SK-N-SH (cell line): ENCODE measurements around the gene ATXN10. TPM values are rescaled to one million over a fixed set of nuclear protein-coding genes. Genes with fewer than 3 reads are reported as not detected.

Experiments
- CTCF ChIA-PET: fragments of 300-600, 350-600 bp; formaldehyde crosslinking; extraction: SDS; loops from one replicate; lab custom pipeline; 2021; lab: Yijun Ruan, JAX
- POLR2A ChIA-PET: fragments of 350-600 bp; sonication (Branson Sonifier 250); formaldehyde crosslinking; extraction: SDS; loops from one replicate; lab custom pipeline; 2020; ENCODE audit warnings: antibody characterized with exemption, inconsistent platforms; lab: Yijun Ruan, JAX
- DNase-seq: peaks from one replicate; pipeline ENCODE4 v3.0.0; 2012
- H2AFZ ChIP-seq: fragments of 200-600 bp; sonication (generic); 2 replicates; pipeline ENCODE4 v1.8.1; 2016; ENCODE audit warnings: antibody characterized with exemption, mild to moderate bottlenecking, low read depth
- H3F3A ChIP-seq: fragments of 200-600 bp; sonication (generic); replicated peaks from 2 replicates; pipeline ENCODE3; 2016; ENCODE audit warnings: antibody characterized with exemption, mild to moderate bottlenecking; ENCODE audit not compliant: insufficient read depth
- H3K27ac ChIP-seq, 2 experiments: fragments of 200-500 bp in 1 of 2; fragments of 200-600 bp in 1 of 2; sonication (Bioruptor generic) in 1 of 2; sonication (generic), shearing (Covaris generic) in 1 of 2; 2 replicates each; pipeline versions ENCODE4 v1.5.1 to v1.6.1; 2014 to 2016; ENCODE audit warnings: low read depth in 2 of 2, inconsistent platforms in 1 of 2, low read length in 1 of 2, mild to moderate bottlenecking in 1 of 2, mixed read lengths in 1 of 2
- H3K27me3 ChIP-seq: fragments of 200-600 bp; sonication (generic), shearing (Covaris generic); 2 replicates; pipeline ENCODE4 v1.6.1; 2016; ENCODE audit warnings: mixed run types; ENCODE audit not compliant: insufficient read depth
- H3K36me3 ChIP-seq, 2 experiments: fragments of 200-500 bp in 1 of 2; fragments of 200-600 bp in 1 of 2; sonication (Bioruptor generic) in 1 of 2; sonication (generic) in 1 of 2; replicated peaks in 1 of 2; 2 replicates each; pipeline versions ENCODE3 to v1.5.1; 2014 to 2016; ENCODE audit warnings: low read length in 1 of 2, mild to moderate bottlenecking in 1 of 2; ENCODE audit not compliant: insufficient read depth in 2 of 2, control insufficient read depth in 1 of 2
- H3K4me1 ChIP-seq, 2 experiments: fragments of 200-500 bp in 1 of 2; fragments of 200-600 bp in 1 of 2; sonication (Bioruptor generic) in 1 of 2; sonication (generic), shearing (Covaris generic) in 1 of 2; 2 replicates each; pipeline versions ENCODE4 v1.5.1 to v1.6.1; 2014 to 2016; ENCODE audit warnings: low read depth in 1 of 2, low read length in 1 of 2, mixed run types in 1 of 2; ENCODE audit not compliant: insufficient read depth in 2 of 2, control insufficient read depth in 1 of 2
- H3K4me2 ChIP-seq: fragments of 200-600 bp; sonication (generic), shearing (Covaris generic); 2 replicates; pipeline ENCODE4 v1.6.1; 2017; ENCODE audit warnings: mixed run types
- H3K4me3 ChIP-seq, 2 experiments: fragments of 200-500 bp in 1 of 2; fragments of 200-600 bp in 1 of 2; sonication (Bioruptor generic) in 1 of 2; sonication (generic), shearing (Covaris generic) in 1 of 2; 2 replicates each; pipeline versions ENCODE4 v1.5.1 to v1.8.1; 2014 to 2016; ENCODE audit warnings: low read depth in 2 of 2, inconsistent platforms in 1 of 2, low read length in 1 of 2, mild to moderate bottlenecking in 1 of 2, mixed read lengths in 1 of 2, moderate library complexity in 1 of 2
- H3K79me2 ChIP-seq: fragments of 200-600 bp; sonication (generic); 2 replicates; pipeline ENCODE4 v1.8.1; 2017; ENCODE audit warnings: mild to moderate bottlenecking; ENCODE audit not compliant: insufficient read depth
- H3K9ac ChIP-seq: fragments of 200-600 bp; sonication (generic); 2 replicates; pipeline ENCODE4 v1.6.1; 2017; ENCODE audit warnings: mixed run types
- H3K9me2 ChIP-seq: fragments of 200-600 bp; sonication (generic); 2 replicates; pipeline ENCODE4 v1.6.1; 2017; ENCODE audit warnings: mixed run types
- H3K9me3 ChIP-seq: fragments of 200-600 bp; sonication (generic); 2 replicates; pipeline ENCODE4 v1.6.1; 2017; ENCODE audit warnings: mixed run types, mild to moderate bottlenecking, moderate library complexity
- H4K20me1 ChIP-seq: fragments of 200-600 bp; sonication (generic); 2 replicates; pipeline ENCODE4 v1.6.1; 2017; ENCODE audit warnings: mild to moderate bottlenecking, mixed run types; ENCODE audit not compliant: insufficient read depth
- CHD2 ChIP-seq: fragments of 150-350 bp; IDR thresholded peaks from 2 replicates; pipeline ENCODE4 v1.6.1; 2018; ENCODE audit warnings: low read length; ENCODE audit not compliant: partially characterized antibody
- EZH2phosphoT487 ChIP-seq: fragments of 200-600 bp; sonication (generic); IDR thresholded peaks from 2 replicates; pipeline ENCODE4 v1.6.1; 2017; ENCODE audit warnings: low read depth, mixed run types, mild to moderate bottlenecking, antibody characterized with exemption, moderate library complexity, borderline replicate concordance
- FOXJ3 ChIP-seq: sonication (generic); formaldehyde crosslinking; IDR thresholded peaks from 2 replicates; pipeline ENCODE4 v1.5.1; 2020; ENCODE audit warnings: mild to moderate bottlenecking, missing genetic modification reagents
- FOXM1 ChIP-seq: IDR thresholded peaks from 2 replicates; pipeline ENCODE4 v1.4.0; 2012; ENCODE audit warnings: low read depth, mild to moderate bottlenecking
- JUND ChIP-seq: IDR thresholded peaks from 2 replicates; pipeline ENCODE4 v1.4.0; 2012
- NRF1 ChIP-seq: IDR thresholded peaks from 2 replicates; pipeline ENCODE4 v1.6.1; 2012; ENCODE audit warnings: low read depth, mild to moderate bottlenecking, low read length
- POLR2AphosphoS5 ChIP-seq: IDR thresholded peaks from 2 replicates; pipeline ENCODE4 v1.6.1; 2012; ENCODE audit warnings: low read depth, low read length
- RAD21 ChIP-seq: IDR thresholded peaks from 2 replicates; pipeline ENCODE4 v1.6.1; 2012; ENCODE audit warnings: mild to moderate bottlenecking, low read length
- RCOR1 ChIP-seq: fragments of 150-350 bp; IDR thresholded peaks from 2 replicates; pipeline ENCODE4 v1.6.1; 2017; ENCODE audit warnings: antibody characterized with exemption, low read length
- TAF1 ChIP-seq: IDR thresholded peaks from 2 replicates; pipeline ENCODE4 v1.6.1; 2012; ENCODE audit warnings: low read depth, mild to moderate bottlenecking, low read length, moderate library complexity, borderline replicate concordance
- TCF12 ChIP-seq: IDR thresholded peaks from 2 replicates; pipeline ENCODE4 v1.4.0; 2012
- USF2 ChIP-seq: fragments of 150-350 bp; IDR thresholded peaks from 2 replicates; pipeline ENCODE4 v1.6.1; 2017; ENCODE audit warnings: antibody characterized with exemption, low read length, low read depth, borderline replicate concordance
- WGBS: methylation state at CpG from one replicate; pipeline ENCODE4 v1.1.6; 2017; ENCODE audit warnings: low lambda C conversion rate; 5-methylcytosine and 5-hydroxymethylcytosine counted together
- polyA plus RNA-seq, 3 experiments: library from polyadenylated mRNA; depleted of rRNA; stranded (reverse); fragments of >200 nt; gene quantifications; 2 replicates each; pipeline ENCODE4 v1.2.3, GENCODE V29; 2012
- TF ChIP-seq, protein P1 (sequence below): IDR thresholded peaks from 2 replicates; pipeline ENCODE4 v1.4.0; 2012; ENCODE audit warnings: low read depth, borderline replicate concordance
- TF ChIP-seq, protein P2 (sequence below): IDR thresholded peaks from 2 replicates; pipeline ENCODE4 v1.4.0; 2012; ENCODE audit warnings: low read depth

ATXN10 gene
- polyA plus RNA-seq, 1 of the 3 experiments (the other 2 are of a cell fraction) = 202 TPM

GRCh38 chr22:45693835-45694234, 22.2 kb downstream of the ATXN10 start:
- peaks cover 95% of the 10 kb centered on the region for H3K79me2 ChIP-seq
- WGBS = 100% methylated on average over 4 of the region's 4 CpGs

DNA sequence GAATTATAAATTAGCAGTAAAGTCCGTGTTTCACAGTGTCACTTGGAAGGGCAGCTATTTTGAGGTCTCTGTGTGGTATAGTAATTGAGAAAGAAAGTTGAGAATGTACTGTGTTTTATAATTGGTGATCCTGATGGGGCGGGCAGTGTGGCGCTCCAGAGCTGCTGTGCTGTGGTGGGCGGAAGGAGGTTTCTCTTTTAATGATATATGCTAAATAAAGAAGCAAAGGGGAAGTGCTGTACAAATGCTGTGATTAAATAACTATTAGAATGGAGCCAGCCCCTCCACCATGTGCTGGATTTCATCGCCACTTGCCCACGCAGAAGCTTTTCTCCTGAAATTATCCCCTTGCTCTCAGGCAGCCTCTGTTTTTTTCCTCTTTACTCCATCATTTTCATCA, 24.6 kb downstream of the ATXN10 start:
- H3K36me3 ChIP-seq = peaks cover 37 to 61% of the 10 kb centered on the region in 2 experiments
- no peaks in the 10 kb centered on the region for H3K27me3 ChIP-seq
- H3K9me3 ChIP-seq = no peaks in the 10 kb centered on the region
- peaks cover 16% of the 10 kb centered on the region for H3F3A ChIP-seq
- H3K4me2 ChIP-seq = no peak overlapping the region
- H3K4me1 ChIP-seq = peaks cover 0 to 13% of the 10 kb centered on the region in 2 experiments; a peak in 1 of 4 replicates
- no peaks in the 10 kb centered on the region for H3K9me2 ChIP-seq
- POLR2A ChIA-PET = no interaction called here
- H3K79me2 ChIP-seq = peaks cover 96% of the 10 kb centered on the region
- H3K4me3 ChIP-seq = no peak overlapping the region
- H3K9ac ChIP-seq = no peak overlapping the region
- WGBS = 97% methylated on average over 6 of the region's 6 CpGs
- H3K27ac ChIP-seq = no peak overlapping the region
- no peak overlapping the region for H2AFZ ChIP-seq
- DNase-seq = no peak
- H4K20me1 ChIP-seq = peaks cover 20% of the 10 kb centered on the region; the same call in 1 of the 2 replicates
- TF ChIP-seq TCF12 (no peak), RCOR1 (no peak), NRF1 (no peak), POLR2AphosphoS5 (no peak), EZH2phosphoT487 (no peak), CHD2 (no peak), USF2 (no peak), FOXJ3 (CRISPR knock-in tag) (no peak), FOXM1 (no peak), RAD21 (no peak), JUND (no peak)
- TF ChIP-seq, protein P1, sequence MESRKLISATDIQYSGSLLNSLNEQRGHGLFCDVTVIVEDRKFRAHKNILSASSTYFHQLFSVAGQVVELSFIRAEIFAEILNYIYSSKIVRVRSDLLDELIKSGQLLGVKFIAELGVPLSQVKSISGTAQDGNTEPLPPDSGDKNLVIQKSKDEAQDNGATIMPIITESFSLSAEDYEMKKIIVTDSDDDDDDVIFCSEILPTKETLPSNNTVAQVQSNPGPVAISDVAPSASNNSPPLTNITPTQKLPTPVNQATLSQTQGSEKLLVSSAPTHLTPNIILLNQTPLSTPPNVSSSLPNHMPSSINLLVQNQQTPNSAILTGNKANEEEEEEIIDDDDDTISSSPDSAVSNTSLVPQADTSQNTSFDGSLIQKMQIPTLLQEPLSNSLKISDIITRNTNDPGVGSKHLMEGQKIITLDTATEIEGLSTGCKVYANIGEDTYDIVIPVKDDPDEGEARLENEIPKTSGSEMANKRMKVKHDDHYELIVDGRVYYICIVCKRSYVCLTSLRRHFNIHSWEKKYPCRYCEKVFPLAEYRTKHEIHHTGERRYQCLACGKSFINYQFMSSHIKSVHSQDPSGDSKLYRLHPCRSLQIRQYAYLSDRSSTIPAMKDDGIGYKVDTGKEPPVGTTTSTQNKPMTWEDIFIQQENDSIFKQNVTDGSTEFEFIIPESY = no peak
- TF ChIP-seq, all 33 proteins: peak for 0
- CTCF ChIA-PET = interaction anchor here (0.9 kb wide), 1 partner anchor 45 kb away, joined by 3 read pairs; no protein-coding TSS in a partner anchor

More at GRCh38 chr22:45693835-45694234, 22.2 kb downstream of the ATXN10 start:
- Histone ChIP-seq H3K4me2 (no peak overlapping the region), H3K36me3 (peaks cover 33 to 45% of the 10 kb centered on the region in 2 experiments), H3K9me3 (no peaks in the 10 kb centered on the region), H4K20me1 (peaks cover 28% of the 10 kb centered on the region; the same call in 1 of the 2 replicates), H3K9ac (no peak overlapping the region), H2AFZ (no peak overlapping the region), H3K4me3 (no peak overlapping the region), H3K9me2 (no peaks in the 10 kb centered on the region), H3K27me3 (no peaks in the 10 kb centered on the region), H3F3A (peaks cover 28% of the 10 kb centered on the region), H3K27ac (no peak overlapping the region), H3K4me1 (peaks cover 8 to 23% of the 10 kb centered on the region in 2 experiments)
- TF ChIP-seq CHD2 (no peak), TAF1 (no peak)
- TF ChIP-seq, protein P2, sequence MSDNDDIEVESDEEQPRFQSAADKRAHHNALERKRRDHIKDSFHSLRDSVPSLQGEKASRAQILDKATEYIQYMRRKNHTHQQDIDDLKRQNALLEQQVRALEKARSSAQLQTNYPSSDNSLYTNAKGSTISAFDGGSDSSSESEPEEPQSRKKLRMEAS = no peak
- ChIA-PET POLR2A (no interaction called here), CTCF (no interaction called here)
- no peak for DNase-seq
